Measurements from ENCODE around the gene ETHE1. TPM values are rescaled to one million over a fixed set of nuclear protein-coding genes. Genes with fewer than 3 reads are reported as not detected.

The ETHE1 gene
- 10 to 100 TPM; 33.3 to 55.9 (median 52.3) TPM for total RNA-seq

GRCh38 chr19:43526884-43527859 lies at the start of gene ETHE1:
Gene ETHE1 (minus strand): TSS chr19:43527201. CDS start chr19:43527177, 24 bp downstream.
- peak within 1 kb of the TSS; percentile 79 to 91 for H3K4me3 ChIP-seq
- peak within 1 kb of the TSS; percentile 82 to 90 (median 89) for H3K27ac ChIP-seq
- peaks cover 0 to 51% (median 11%) of the 10 kb centered on the region in 3 donors for H3K4me1 ChIP-seq
- H3K9me3 ChIP-seq: no peaks in the 10 kb centered on the region
- no peaks in the 10 kb centered on the region for H3K27me3 ChIP-seq
- ATAC-seq: peak; percentile 88
- 1 to 11% methylated on average over 17 to 24 of the region's 54 CpGs for WGBS, 2 donors (ENCODE audit: low coverage in 1 of 2)
- no peaks in the 10 kb centered on the region for H3K36me3 ChIP-seq
- TF ChIP-seq POLR2AphosphoS5 (IDR thresholded peaks at IDR 0.05): peak; percentile 78
- TF ChIP-seq EP300 (IDR thresholded peaks at IDR 0.05): no peak
- peak; percentile 69 to 78 for TF ChIP-seq POLR2A (IDR thresholded peaks at IDR 0.05)
- TF ChIP-seq CTCF (IDR thresholded peaks at IDR 0.05): peak in 1 of 4 experiments; percentile 17

- no peaks in the 10 kb centered on the region for H3K9me3 ChIP-seq
- peaks cover 0 to 53% (median 6%) of the 10 kb centered on the region in 3 donors for H3K4me1 ChIP-seq
- 59 to 76% methylated on average over 15 to 28 of the region's 37 CpGs for WGBS, 2 donors (ENCODE audit: low coverage in 1 of 2)
- no peak for TF ChIP-seq CTCF (IDR thresholded peaks at IDR 0.05)
- no peak for TF ChIP-seq EP300 (IDR thresholded peaks at IDR 0.05)
- TF ChIP-seq POLR2A (IDR thresholded peaks at IDR 0.05): no peak
- no peak for TF ChIP-seq POLR2AphosphoS5 (IDR thresholded peaks at IDR 0.05)
- peak overlapping the region; percentile 83 to 99 for H3K4me3 ChIP-seq
- peak overlapping the region; percentile 80 to 88 (median 84) for H3K27ac ChIP-seq
- peaks cover 0 to 23% of the 10 kb centered on the region in 2 donors for H3K36me3 ChIP-seq
- ATAC-seq: peak; percentile 1
- no peaks in the 10 kb centered on the region for H3K27me3 ChIP-seq
These were observed 49.2 kb upstream of the ETHE1 start for GRCh38 chr19:43575955-43576878.

- Histone ChIP-seq H3K4me1 (peaks cover 0 to 45% (median 4%) of the 10 kb centered on the region in 3 donors), H3K27me3 (no peaks in the 10 kb centered on the region), H3K27ac (peak within 1 kb of the TSS; percentile 86 to 95 (median 88)), H3K36me3 (peaks cover 0 to 31% of the 10 kb centered on the region in 2 donors), H3K4me3 (peak within 1 kb of the TSS; percentile 83 to 99), H3K9me3 (no peaks in the 10 kb centered on the region)
- peak; percentile 99 for ATAC-seq
- 0% methylated on average over 10 to 13 of the region's 51 CpGs for WGBS, 2 donors (ENCODE audit: low coverage in 1 of 2)
- TF ChIP-seq CTCF (IDR thresholded peaks at IDR 0.05): peak in 1 of 4 experiments; percentile 9
- TF ChIP-seq POLR2A (IDR thresholded peaks at IDR 0.05): peak in 1 of 2 donors; percentile 52
- TF ChIP-seq POLR2AphosphoS5 (IDR thresholded peaks at IDR 0.05): peak; percentile 47
- TF ChIP-seq EP300 (IDR thresholded peaks at IDR 0.05): no peak
These were observed 48.4 kb upstream of the ETHE1 start, which contains the start of the genes PINLYP and XRCC1 for GRCh38 chr19:43575156-43575950. Gene PINLYP (plus strand): TSS chr19:43575801. CDS start chr19:43577192, 1,391 bp downstream. Gene XRCC1 (minus strand): TSS chr19:43575527. CDS start chr19:43575458, 69 bp downstream.
